Caco-2 (cell line): ENCODE data around the gene GLIS1. TPM values are rescaled to one million over a fixed set of nuclear protein-coding genes. Genes with fewer than 3 reads are reported as not detected.

Experiments
- BruUV-seq: library from RNA; stranded (reverse); fragments of 400-500 nt; replicated peaks from 2 replicates; lab custom pipeline; 2021; lab: Mats Ljungman, UMichigan
- CTCF ChIA-PET: fragments of 300-600 bp; sonication (Branson Sonifier 250); formaldehyde crosslinking; loops from one replicate; lab custom pipeline; 2022; ENCODE audit warnings: antibody characterized with exemption; lab: Charles Lee
- POLR2A ChIA-PET: fragments of 300-600 bp; sonication (Branson Sonifier 250); formaldehyde crosslinking; loops from one replicate; lab custom pipeline; 2022; ENCODE audit warnings: antibody characterized with exemption; lab: Charles Lee
- DNase-seq, 2 experiments: peaks; one replicate each; pipeline versions ENCODE4 v3.0.0 to v3.0.0-alpha.2; 2020 to 2022
- H3K27me3 ChIP-seq: replicated peaks from 2 replicates; pipeline ENCODE4 v1.6.0; 2011; ENCODE audit warnings: low read length; ENCODE audit not compliant: control insufficient read depth, insufficient read depth
- H3K36me3 ChIP-seq: 2 replicates; pipeline ENCODE4 v1.5.1; 2011; ENCODE audit warnings: low read length; ENCODE audit not compliant: control insufficient read depth, insufficient read depth
- H3K4me1 ChIP-seq: fragments of 250-450 bp; sonication (Bioruptor Pico); 2 replicates; pipeline ENCODE4 v1.5.1; 2020; ENCODE audit warnings: mild to moderate bottlenecking
- H3K4me3 ChIP-seq: 2 replicates; pipeline ENCODE4 v1.5.1; 2011; ENCODE audit warnings: low read depth, mild to moderate bottlenecking, control low read depth, low read length
- H3K9me3 ChIP-seq: fragments of 250-450 bp; sonication (Bioruptor Pico); 2 replicates; pipeline ENCODE4 v1.5.1; 2020; ENCODE audit warnings: mild to moderate bottlenecking, moderate library complexity
- H3K27ac Mint-ChIP-seq: one replicate; pipeline ENCODE4 v1.8.0; 2022; ENCODE audit warnings: mixed read lengths; ENCODE audit not compliant: unreplicated experiment
- H3K27me3 Mint-ChIP-seq: one replicate; pipeline ENCODE4 v1.8.0; 2022; ENCODE audit warnings: mixed read lengths; ENCODE audit not compliant: insufficient read depth, unreplicated experiment
- H3K36me3 Mint-ChIP-seq: one replicate; pipeline ENCODE4 v1.8.0; 2022; ENCODE audit warnings: mild to moderate bottlenecking, mixed read lengths; ENCODE audit not compliant: insufficient read depth, unreplicated experiment
- H3K4me1 Mint-ChIP-seq: one replicate; pipeline ENCODE4 v1.8.0; 2022; ENCODE audit warnings: low read depth, mixed read lengths; ENCODE audit not compliant: unreplicated experiment
- H3K4me3 Mint-ChIP-seq: one replicate; pipeline ENCODE4 v1.8.0; 2022; ENCODE audit warnings: mild to moderate bottlenecking, moderate library complexity, mixed read lengths; ENCODE audit not compliant: unreplicated experiment
- H3K9me3 Mint-ChIP-seq: one replicate; pipeline ENCODE4 v1.8.0; 2022; ENCODE audit warnings: mixed read lengths; ENCODE audit not compliant: unreplicated experiment
- CTCF ChIP-seq, 2 experiments: fragments of 200-600 bp in 1 of 2; IDR thresholded peaks; 1 replicate in 1 of 2; 2 replicates in 1 of 2; pipeline versions ENCODE4 v1.5.1 to v1.8.0; 2011 to 2022; ENCODE audit warnings: antibody characterized with exemption in 1 of 2, control low read depth in 1 of 2, inconsistent platforms in 1 of 2, low read depth in 1 of 2, low read length in 1 of 2, mild to moderate bottlenecking in 1 of 2, moderate library complexity in 1 of 2; ENCODE audit not compliant: insufficient read depth in 1 of 2, severe bottlenecking in 1 of 2, unreplicated experiment in 1 of 2
- intact Hi-C: fragments of 100-400 bp; cut with micrococcal nuclease; formaldehyde crosslinking; loops from one replicate; pipeline ENCODE4 v1.10.0; 2022; ENCODE audit not compliant: unreplicated experiment
- total RNA-seq: library from RNA; stranded (reverse); gene quantifications from 2 replicates; pipeline ENCODE4 v1.2.3, GENCODE V29; 2022

Gene GLIS1
- total RNA-seq, 1 experiment from 2014 or later: not detected

- ChIA-PET POLR2A (no interaction called here), CTCF (no interaction called here)
- H3K9me3 Mint-ChIP-seq: peaks cover 10% of the 10 kb centered on the region
- no peak overlapping the region for H3K4me3 Mint-ChIP-seq
- no peaks in the 10 kb centered on the region for H3K36me3 Mint-ChIP-seq
- intact Hi-C loops: no loop called here
- no peak for TF ChIP-seq CTCF (IDR thresholded peaks at IDR 0.05; ENCODE audit: insufficient read depth in 1 of 2, low read depth in 1 of 2, low read length in 1 of 2, severe bottlenecking in 1 of 2, unreplicated experiment in 1 of 2)
- Histone ChIP-seq H3K27me3 (no peaks in the 10 kb centered on the region; the same call in 1 of the 2 replicates), H3K36me3 (no peaks in the 10 kb centered on the region), H3K4me3 (no peak overlapping the region), H3K4me1 (no peaks in the 10 kb centered on the region), H3K9me3 (no peaks in the 10 kb centered on the region)
- H3K4me1 Mint-ChIP-seq: no peaks in the 10 kb centered on the region
- no TSS peak for BruUV-seq
- H3K27me3 Mint-ChIP-seq: peaks cover 14% of the 10 kb centered on the region
- H3K27ac Mint-ChIP-seq: peak overlapping the region; percentile 26
- peak in 1 of 2 experiments; percentile 2 for DNase-seq
Measured at GRCh38 chr1:53567450-53567849, 171.5 kb downstream of the GLIS1 start.

GRCh38 chr1:53563611-53564010 is 175.4 kb downstream of the GLIS1 start:
- Mint-ChIP-seq H3K36me3 (no peaks in the 10 kb centered on the region), H3K9me3 (peaks cover 10% of the 10 kb centered on the region), H3K27me3 (peaks cover 16% of the 10 kb centered on the region), H3K4me1 (no peaks in the 10 kb centered on the region), H3K4me3 (no peak overlapping the region), H3K27ac (no peak overlapping the region)
- ChIA-PET CTCF (no interaction called here), POLR2A (no interaction called here)
- Histone ChIP-seq H3K9me3 (no peaks in the 10 kb centered on the region), H3K36me3 (no peaks in the 10 kb centered on the region), H3K4me3 (no peak overlapping the region), H3K27me3 (no peaks in the 10 kb centered on the region; the same call in 1 of the 2 replicates), H3K4me1 (no peaks in the 10 kb centered on the region)
- no peak for TF ChIP-seq CTCF (IDR thresholded peaks at IDR 0.05; ENCODE audit: insufficient read depth in 1 of 2, low read depth in 1 of 2, low read length in 1 of 2, severe bottlenecking in 1 of 2, unreplicated experiment in 1 of 2)
- intact Hi-C loops: no loop called here
- BruUV-seq: no TSS peak
- no peak for DNase-seq

- peaks cover 16% of the 10 kb centered on the region for H3K27me3 Mint-ChIP-seq
- no peak overlapping the region for H3K27ac Mint-ChIP-seq
- no peaks in the 10 kb centered on the region for H3K36me3 ChIP-seq
- H3K36me3 Mint-ChIP-seq: no peaks in the 10 kb centered on the region
- TF ChIP-seq CTCF (IDR thresholded peaks at IDR 0.05; ENCODE audit: insufficient read depth in 1 of 2, low read depth in 1 of 2, low read length in 1 of 2, severe bottlenecking in 1 of 2, unreplicated experiment in 1 of 2): no peak
- POLR2A ChIA-PET: no interaction called here
- H3K4me3 ChIP-seq: no peak overlapping the region
- CTCF ChIA-PET: no interaction called here
- H3K4me1 ChIP-seq: no peaks in the 10 kb centered on the region
- no peaks in the 10 kb centered on the region for H3K27me3 ChIP-seq
- intact Hi-C loops: no loop called here
- peak in 1 of 2 experiments; percentile 4 for DNase-seq
- no peaks in the 10 kb centered on the region for H3K4me1 Mint-ChIP-seq
- H3K9me3 ChIP-seq: no peaks in the 10 kb centered on the region
- no TSS peak for BruUV-seq
- H3K9me3 Mint-ChIP-seq: peaks cover 10% of the 10 kb centered on the region
- no peak overlapping the region for H3K4me3 Mint-ChIP-seq
Measured at GRCh38 chr1:53562981-53563379, 176.0 kb downstream of the GLIS1 start.
